C4-2B (cell line): Measurements from ENCODE around the gene DNAL1.

Experiments used
- ZFX ChIP-seq: fragments of 450-650 bp; IDR thresholded peaks from 2 replicates; pipeline ENCODE4 v1.6.1; 2017
- TF ChIP-seq, protein P1 (sequence below): fragments of 450-650 bp; conservative IDR thresholded peaks from 2 replicates; pipeline ENCODE4 v1.5.1; 2017; ENCODE audit warnings: mild to moderate bottlenecking

DNA sequence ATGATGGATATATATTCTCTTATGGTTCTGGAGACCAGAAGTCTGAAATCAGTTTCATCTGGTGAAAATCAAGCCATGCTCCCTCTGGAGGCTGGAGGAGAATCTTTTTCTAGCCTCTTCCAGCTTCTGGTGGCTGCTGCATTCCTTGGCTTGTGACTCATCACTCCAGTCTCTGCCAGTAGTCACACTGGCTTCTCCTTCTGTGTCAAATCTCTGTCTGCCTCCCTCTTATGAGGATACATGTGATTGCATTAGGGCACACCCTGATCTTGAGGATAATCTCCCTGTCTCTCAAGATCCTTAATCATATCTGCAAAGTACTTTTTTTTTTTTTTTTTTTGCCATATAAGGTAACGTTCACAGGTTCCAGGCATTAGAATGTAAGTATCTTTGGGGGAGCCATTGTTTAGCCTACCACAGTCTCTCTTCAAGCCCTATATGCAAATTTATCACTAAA lies 17.7 kb downstream of the DNAL1 start:
- TF ChIP-seq, protein P1, sequence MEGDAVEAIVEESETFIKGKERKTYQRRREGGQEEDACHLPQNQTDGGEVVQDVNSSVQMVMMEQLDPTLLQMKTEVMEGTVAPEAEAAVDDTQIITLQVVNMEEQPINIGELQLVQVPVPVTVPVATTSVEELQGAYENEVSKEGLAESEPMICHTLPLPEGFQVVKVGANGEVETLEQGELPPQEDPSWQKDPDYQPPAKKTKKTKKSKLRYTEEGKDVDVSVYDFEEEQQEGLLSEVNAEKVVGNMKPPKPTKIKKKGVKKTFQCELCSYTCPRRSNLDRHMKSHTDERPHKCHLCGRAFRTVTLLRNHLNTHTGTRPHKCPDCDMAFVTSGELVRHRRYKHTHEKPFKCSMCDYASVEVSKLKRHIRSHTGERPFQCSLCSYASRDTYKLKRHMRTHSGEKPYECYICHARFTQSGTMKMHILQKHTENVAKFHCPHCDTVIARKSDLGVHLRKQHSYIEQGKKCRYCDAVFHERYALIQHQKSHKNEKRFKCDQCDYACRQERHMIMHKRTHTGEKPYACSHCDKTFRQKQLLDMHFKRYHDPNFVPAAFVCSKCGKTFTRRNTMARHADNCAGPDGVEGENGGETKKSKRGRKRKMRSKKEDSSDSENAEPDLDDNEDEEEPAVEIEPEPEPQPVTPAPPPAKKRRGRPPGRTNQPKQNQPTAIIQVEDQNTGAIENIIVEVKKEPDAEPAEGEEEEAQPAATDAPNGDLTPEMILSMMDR: peak; percentile 61
- no peak for TF ChIP-seq ZFX
